GM12878 (cell line): ENCODE results near the gene ZKSCAN8.

Experiments used
- CHD2 ChIP-seq: IDR thresholded peaks from 2 replicates; pipeline ENCODE4 v1.6.1; 2011; ENCODE audit warnings: low read depth, low read length, improper control_type of control experiment, borderline replicate concordance
- CHD4 ChIP-seq: fragments of 200-600 bp; sonication (generic); IDR thresholded peaks from 2 replicates; pipeline ENCODE4 v1.6.1; 2016; ENCODE audit warnings: mild to moderate bottlenecking
- EZH2 ChIP-seq: IDR thresholded peaks from 2 replicates; pipeline ENCODE4 v1.6.1; 2012; ENCODE audit warnings: low read depth, mild to moderate bottlenecking, control low read depth, inconsistent platforms, low read length, borderline replicate concordance; ENCODE audit not compliant: control insufficient read depth
- KDM1A ChIP-seq: fragments of 200-600 bp; sonication (generic); IDR thresholded peaks from 2 replicates; pipeline ENCODE4 v1.6.1; 2016; ENCODE audit warnings: borderline replicate concordance
- POLR2A ChIP-seq: IDR thresholded peaks from 2 replicates; pipeline ENCODE4 v1.6.1; 2011; ENCODE audit warnings: low read depth, mild to moderate bottlenecking, low read length
- POLR2AphosphoS5 ChIP-seq: IDR thresholded peaks from 2 replicates; pipeline ENCODE4 v1.6.1; 2011; ENCODE audit warnings: mild to moderate bottlenecking, low read length, inconsistent platforms
- RAD51 ChIP-seq: fragments of 450-650 bp; IDR thresholded peaks from 2 replicates; pipeline ENCODE4 v1.6.1; 2016; ENCODE audit warnings: moderate library complexity, mild to moderate bottlenecking, inconsistent platforms
- SP1 ChIP-seq: IDR thresholded peaks from one replicate; pipeline ENCODE4 v1.6.1; 2011; ENCODE audit warnings: low read depth, low read length
- TF ChIP-seq, protein P1 (sequence below), 3 experiments: IDR thresholded peaks in 2 of 3; conservative IDR thresholded peaks in 1 of 3; 2 replicates each; pipeline ENCODE4 v1.5.1; 2011; ENCODE audit warnings: low read depth in 3 of 3, low read length in 3 of 3, mild to moderate bottlenecking in 3 of 3, control low read depth in 2 of 3, moderate library complexity in 2 of 3, inconsistent platforms in 1 of 3, mixed read lengths in 1 of 3; ENCODE audit not compliant: control insufficient read depth in 2 of 3, insufficient read depth in 1 of 3; ENCODE audit errors: extremely low read depth in 1 of 3
- TF ChIP-seq, protein P2 (sequence below): fragments of 450-650 bp; IDR thresholded peaks from 2 replicates; pipeline ENCODE4 v1.6.1; 2016; ENCODE audit warnings: mild to moderate bottlenecking
- TF ChIP-seq, protein P3 (sequence below): fragments of 450-650 bp; formaldehyde crosslinking; IDR thresholded peaks from 2 replicates; pipeline ENCODE4 v1.4.0; 2022; ENCODE audit warnings: mild to moderate bottlenecking, moderate library complexity
- TF ChIP-seq, protein P4 (sequence below): IDR thresholded peaks from 2 replicates; pipeline ENCODE4 v1.6.1; 2011; ENCODE audit warnings: low read depth, mild to moderate bottlenecking, low read length, moderate library complexity, borderline replicate concordance; ENCODE audit errors: extremely low read depth
- TF ChIP-seq, protein P5 (sequence below): fragments of 450-650 bp; IDR thresholded peaks from 2 replicates; pipeline ENCODE4 v1.6.1; 2017; ENCODE audit warnings: mild to moderate bottlenecking, moderate library complexity

DNA sequence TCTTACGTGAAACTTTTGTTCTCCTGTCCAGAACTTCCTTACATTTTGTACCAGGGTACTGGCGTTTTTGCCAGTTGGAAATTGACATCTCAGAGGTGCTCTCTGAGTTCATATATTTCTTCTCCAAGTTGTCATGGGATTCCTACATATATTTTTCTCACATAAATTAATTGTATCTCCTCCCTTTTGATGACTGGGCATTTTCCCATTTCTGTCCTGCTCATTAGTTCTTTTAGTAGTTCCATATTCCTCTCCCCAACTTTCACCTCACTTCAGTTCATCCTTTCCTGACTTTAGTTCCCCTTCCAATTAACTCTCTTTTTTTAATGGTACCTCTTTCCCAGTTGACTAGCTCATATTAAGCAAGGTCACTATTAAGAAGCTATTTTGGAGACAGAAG, 10.8 kb downstream of the ZKSCAN8 start:
- TF ChIP-seq CHD4 (no peak), SP1 (no peak), POLR2A (no peak), KDM1A (no peak), RAD51 (no peak), POLR2AphosphoS5 (no peak), CHD2 (no peak), EZH2 (no peak)
- TF ChIP-seq, protein P1, sequence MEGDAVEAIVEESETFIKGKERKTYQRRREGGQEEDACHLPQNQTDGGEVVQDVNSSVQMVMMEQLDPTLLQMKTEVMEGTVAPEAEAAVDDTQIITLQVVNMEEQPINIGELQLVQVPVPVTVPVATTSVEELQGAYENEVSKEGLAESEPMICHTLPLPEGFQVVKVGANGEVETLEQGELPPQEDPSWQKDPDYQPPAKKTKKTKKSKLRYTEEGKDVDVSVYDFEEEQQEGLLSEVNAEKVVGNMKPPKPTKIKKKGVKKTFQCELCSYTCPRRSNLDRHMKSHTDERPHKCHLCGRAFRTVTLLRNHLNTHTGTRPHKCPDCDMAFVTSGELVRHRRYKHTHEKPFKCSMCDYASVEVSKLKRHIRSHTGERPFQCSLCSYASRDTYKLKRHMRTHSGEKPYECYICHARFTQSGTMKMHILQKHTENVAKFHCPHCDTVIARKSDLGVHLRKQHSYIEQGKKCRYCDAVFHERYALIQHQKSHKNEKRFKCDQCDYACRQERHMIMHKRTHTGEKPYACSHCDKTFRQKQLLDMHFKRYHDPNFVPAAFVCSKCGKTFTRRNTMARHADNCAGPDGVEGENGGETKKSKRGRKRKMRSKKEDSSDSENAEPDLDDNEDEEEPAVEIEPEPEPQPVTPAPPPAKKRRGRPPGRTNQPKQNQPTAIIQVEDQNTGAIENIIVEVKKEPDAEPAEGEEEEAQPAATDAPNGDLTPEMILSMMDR (IDR thresholded peaks at IDR 0.05 in 2 of 3, conservative IDR thresholded peaks at IDR 0.05 in 1 of 3; ENCODE audit: control insufficient read depth in 2 of 3, extremely low read depth in 1 of 3, insufficient read depth in 1 of 3, low read depth in 3 of 3, low read length in 3 of 3), result no peak
- TF ChIP-seq, protein P2, sequence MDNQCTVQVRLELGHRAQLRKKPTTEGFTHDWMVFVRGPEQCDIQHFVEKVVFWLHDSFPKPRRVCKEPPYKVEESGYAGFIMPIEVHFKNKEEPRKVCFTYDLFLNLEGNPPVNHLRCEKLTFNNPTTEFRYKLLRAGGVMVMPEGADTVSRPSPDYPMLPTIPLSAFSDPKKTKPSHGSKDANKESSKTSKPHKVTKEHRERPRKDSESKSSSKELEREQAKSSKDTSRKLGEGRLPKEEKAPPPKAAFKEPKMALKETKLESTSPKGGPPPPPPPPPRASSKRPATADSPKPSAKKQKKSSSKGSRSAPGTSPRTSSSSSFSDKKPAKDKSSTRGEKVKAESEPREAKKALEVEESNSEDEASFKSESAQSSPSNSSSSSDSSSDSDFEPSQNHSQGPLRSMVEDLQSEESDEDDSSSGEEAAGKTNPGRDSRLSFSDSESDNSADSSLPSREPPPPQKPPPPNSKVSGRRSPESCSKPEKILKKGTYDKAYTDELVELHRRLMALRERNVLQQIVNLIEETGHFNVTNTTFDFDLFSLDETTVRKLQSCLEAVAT, result no peak
- TF ChIP-seq, protein P3, sequence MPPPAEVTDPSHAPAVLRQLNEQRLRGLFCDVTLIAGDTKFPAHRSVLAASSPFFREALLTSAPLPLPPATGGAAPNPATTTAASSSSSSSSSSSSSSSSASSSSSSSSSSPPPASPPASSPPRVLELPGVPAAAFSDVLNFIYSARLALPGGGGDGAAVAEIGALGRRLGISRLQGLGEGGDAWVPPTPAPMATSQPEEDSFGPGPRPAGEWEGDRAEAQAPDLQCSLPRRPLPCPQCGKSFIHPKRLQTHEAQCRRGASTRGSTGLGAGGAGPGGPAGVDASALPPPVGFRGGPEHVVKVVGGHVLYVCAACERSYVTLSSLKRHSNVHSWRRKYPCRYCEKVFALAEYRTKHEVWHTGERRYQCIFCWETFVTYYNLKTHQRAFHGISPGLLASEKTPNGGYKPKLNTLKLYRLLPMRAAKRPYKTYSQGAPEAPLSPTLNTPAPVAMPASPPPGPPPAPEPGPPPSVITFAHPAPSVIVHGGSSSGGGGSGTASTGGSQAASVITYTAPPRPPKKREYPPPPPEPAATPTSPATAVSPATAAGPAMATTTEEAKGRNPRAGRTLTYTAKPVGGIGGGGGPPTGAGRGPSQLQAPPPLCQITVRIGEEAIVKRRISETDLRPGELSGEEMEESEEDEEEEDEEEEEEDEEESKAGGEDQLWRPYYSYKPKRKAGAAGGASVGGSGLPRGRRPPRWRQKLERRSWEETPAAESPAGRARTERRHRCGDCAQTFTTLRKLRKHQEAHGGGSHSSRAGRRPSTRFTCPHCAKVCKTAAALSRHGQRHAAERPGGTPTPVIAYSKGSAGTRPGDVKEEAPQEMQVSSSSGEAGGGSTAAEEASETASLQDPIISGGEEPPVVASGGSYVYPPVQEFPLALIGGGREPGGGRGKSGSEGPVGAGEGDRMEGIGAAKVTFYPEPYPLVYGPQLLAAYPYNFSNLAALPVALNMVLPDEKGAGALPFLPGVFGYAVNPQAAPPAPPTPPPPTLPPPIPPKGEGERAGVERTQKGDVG (CRISPR knock-in tag), result no peak
- TF ChIP-seq, protein P4, sequence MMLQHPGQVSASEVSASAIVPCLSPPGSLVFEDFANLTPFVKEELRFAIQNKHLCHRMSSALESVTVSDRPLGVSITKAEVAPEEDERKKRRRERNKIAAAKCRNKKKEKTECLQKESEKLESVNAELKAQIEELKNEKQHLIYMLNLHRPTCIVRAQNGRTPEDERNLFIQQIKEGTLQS, result no peak
- TF ChIP-seq, protein P5, sequence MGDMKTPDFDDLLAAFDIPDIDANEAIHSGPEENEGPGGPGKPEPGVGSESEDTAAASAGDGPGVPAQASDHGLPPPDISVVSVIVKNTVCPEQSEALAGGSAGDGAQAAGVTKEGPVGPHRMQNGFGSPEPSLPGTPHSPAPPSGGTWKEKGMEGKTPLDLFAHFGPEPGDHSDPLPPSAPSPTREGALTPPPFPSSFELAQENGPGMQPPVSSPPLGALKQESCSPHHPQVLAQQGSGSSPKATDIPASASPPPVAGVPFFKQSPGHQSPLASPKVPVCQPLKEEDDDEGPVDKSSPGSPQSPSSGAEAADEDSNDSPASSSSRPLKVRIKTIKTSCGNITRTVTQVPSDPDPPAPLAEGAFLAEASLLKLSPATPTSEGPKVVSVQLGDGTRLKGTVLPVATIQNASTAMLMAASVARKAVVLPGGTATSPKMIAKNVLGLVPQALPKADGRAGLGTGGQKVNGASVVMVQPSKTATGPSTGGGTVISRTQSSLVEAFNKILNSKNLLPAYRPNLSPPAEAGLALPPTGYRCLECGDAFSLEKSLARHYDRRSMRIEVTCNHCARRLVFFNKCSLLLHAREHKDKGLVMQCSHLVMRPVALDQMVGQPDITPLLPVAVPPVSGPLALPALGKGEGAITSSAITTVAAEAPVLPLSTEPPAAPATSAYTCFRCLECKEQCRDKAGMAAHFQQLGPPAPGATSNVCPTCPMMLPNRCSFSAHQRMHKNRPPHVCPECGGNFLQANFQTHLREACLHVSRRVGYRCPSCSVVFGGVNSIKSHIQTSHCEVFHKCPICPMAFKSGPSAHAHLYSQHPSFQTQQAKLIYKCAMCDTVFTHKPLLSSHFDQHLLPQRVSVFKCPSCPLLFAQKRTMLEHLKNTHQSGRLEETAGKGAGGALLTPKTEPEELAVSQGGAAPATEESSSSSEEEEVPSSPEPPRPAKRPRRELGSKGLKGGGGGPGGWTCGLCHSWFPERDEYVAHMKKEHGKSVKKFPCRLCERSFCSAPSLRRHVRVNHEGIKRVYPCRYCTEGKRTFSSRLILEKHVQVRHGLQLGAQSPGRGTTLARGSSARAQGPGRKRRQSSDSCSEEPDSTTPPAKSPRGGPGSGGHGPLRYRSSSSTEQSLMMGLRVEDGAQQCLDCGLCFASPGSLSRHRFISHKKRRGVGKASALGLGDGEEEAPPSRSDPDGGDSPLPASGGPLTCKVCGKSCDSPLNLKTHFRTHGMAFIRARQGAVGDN, result no peak
